Astrocyte of the cerebellum (primary cell): ENCODE results near the gene TADA2A.

ENCODE experiments used
- DNase-seq: peaks from one replicate; pipeline ENCODE4 v3.0.0-alpha.2; 2011; ENCODE audit warnings: low read depth
- H3K4me3 ChIP-seq: 2 replicates; pipeline ENCODE4 v1.5.1; 2011; ENCODE audit warnings: mild to moderate bottlenecking, low read depth, low read length, moderate library complexity
- in situ Hi-C: cut with HindIII; loops from 2 replicates; pipeline ENCODE4 v1.10.0; 2017; ENCODE audit warnings: low sequenced_read_pairs
- TF ChIP-seq, protein P1 (sequence below): IDR thresholded peaks from 2 replicates; pipeline ENCODE4 v1.5.1; 2012; ENCODE audit warnings: low read length, low read depth, moderate library complexity, mild to moderate bottlenecking; ENCODE audit errors: missing control alignments

The TADA2A gene

DNA sequence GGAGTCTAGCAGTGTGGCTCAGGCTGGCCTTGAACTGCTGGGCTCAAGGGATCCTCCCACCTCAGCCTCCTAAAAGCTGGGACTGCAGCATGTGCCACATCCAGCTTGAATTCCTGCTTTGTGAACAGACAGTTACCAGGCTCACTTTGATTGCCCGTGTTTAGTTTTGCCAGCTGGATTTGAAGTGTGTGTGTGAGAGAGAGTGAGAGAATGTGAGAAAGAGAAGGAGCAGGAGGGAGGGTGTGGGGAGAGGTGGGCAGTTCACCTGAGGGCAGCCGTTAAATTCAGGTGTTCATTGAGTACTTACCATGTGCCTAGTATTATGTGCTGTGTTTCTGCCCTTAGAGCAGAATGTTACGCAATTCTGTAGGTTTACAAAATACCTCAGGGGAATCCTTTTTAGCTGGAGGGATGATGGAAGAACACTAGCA lies 87.7 kb downstream of the TADA2A start:
- H3K4me3 ChIP-seq = no peak overlapping the region
- TF ChIP-seq, protein P1, sequence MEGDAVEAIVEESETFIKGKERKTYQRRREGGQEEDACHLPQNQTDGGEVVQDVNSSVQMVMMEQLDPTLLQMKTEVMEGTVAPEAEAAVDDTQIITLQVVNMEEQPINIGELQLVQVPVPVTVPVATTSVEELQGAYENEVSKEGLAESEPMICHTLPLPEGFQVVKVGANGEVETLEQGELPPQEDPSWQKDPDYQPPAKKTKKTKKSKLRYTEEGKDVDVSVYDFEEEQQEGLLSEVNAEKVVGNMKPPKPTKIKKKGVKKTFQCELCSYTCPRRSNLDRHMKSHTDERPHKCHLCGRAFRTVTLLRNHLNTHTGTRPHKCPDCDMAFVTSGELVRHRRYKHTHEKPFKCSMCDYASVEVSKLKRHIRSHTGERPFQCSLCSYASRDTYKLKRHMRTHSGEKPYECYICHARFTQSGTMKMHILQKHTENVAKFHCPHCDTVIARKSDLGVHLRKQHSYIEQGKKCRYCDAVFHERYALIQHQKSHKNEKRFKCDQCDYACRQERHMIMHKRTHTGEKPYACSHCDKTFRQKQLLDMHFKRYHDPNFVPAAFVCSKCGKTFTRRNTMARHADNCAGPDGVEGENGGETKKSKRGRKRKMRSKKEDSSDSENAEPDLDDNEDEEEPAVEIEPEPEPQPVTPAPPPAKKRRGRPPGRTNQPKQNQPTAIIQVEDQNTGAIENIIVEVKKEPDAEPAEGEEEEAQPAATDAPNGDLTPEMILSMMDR = no peak
- in situ Hi-C loops = no loop called here
- no peak for DNase-seq

GRCh38 chr17:37494971-37495370 lies 88.3 kb downstream of the TADA2A start:
- in situ Hi-C loops = no loop called here
- TF ChIP-seq, protein P1 = no peak
- no peak overlapping the region for H3K4me3 ChIP-seq
- no peak for DNase-seq

DNA sequence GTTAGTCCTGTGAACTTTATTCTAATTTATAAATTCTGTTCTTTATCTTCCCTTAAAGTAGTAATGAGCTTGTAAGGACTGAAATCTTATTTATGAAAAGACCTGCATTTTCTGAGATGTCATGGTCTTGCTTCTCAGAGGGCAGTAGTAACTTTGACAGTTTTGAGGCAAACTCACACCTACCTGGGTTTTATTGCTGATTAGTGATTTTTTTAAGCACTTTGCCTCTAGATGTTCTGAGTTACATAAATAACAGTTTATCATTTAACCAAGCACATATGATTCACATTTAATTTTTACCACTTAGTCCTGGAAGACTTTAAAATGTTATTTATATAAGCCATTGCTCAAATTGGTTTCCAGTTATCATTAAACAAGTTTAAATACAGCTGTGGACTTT lies 93.7 kb downstream of the TADA2A start:
- in situ Hi-C loops = no loop called here
- DNase-seq = no peak
- no peak overlapping the region for H3K4me3 ChIP-seq

DNA sequence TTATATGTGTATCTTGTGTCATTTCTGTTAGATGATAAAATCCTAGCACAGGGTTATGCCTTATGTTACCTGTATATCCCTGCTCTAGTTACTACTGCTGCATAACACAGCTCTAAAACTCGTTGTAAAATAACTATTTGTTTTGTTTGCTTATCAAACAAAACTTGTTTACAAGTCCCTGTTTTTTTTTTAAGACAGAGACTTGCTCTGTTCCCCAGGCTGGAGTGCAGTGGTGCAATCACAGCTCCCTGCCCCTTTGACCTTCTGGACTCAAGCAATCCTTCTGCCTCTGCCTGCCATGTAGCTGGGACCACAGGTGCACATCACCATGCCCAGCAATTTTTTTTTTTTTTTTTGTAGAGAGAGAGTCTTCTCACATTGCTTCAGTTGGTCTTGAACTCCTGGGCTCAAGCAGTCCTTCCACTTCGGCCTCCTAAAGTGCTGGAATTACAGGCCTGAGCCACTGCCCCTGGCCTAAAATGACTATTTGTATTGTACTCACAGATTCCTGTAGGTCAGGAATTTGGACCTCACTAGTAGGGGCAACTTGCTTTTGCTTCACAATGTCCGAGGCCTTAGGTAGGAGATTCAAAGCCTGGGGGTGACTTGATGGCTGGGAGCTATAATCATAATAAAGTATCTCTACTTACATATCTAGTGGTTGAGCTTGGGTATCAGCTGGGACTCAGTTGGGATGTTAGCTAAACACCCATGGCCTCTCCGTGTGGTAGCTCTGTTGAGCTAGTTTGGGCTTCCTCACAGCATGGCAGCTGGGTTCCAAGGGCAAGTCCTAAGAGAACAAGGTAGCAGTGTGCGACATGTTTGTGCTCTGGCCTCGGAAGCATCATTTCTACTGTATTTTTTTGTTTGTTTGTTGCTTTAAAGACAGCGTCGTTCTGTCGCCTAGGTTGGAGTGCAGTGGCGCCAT lies 95.6 kb downstream of the TADA2A start:
- DNase-seq = no peak
- H3K4me3 ChIP-seq = no peak overlapping the region
- TF ChIP-seq, protein P1 = no peak
- in situ Hi-C loops = no loop called here

More for the DNA sequence above, 93.7 kb downstream of the TADA2A start:
- TF ChIP-seq, protein P1 = no peak

GRCh38 chr17:37503148-37503547 lies 96.5 kb downstream of the TADA2A start:
- in situ Hi-C loops = no loop called here
- H3K4me3 ChIP-seq = no peak overlapping the region
- DNase-seq = no peak
- TF ChIP-seq, protein P1 = no peak

DNA sequence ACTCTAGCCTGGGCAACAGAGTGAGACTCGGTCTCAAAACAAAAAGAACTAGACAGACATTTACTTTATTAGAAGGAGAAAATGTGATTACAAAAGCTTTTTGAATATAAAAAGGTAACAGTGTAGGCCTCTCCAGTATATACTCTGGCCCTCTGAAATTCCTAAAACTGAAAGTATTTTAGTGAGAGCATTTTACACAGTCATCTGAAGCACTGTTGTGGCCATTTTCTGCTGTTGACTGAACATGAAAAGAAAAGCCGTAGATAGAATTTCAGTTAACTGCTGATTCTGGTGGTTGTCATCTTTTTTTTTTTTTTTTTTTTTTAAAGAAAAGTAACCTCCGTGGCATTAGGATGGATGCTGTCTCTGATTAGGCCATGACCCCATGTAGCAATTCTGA lies 98.6 kb downstream of the TADA2A start:
- in situ Hi-C loops = no loop called here
- no peak for DNase-seq
- TF ChIP-seq, protein P1 = no peak
- H3K4me3 ChIP-seq = no peak overlapping the region
